VCaP (cell line): ENCODE results near the gene ANP32B.

Experiments used
- H3K27ac ChIP-seq: fragments of 450-650 bp; 2 replicates; pipeline ENCODE4 v1.5.1; 2017
- CTCF ChIP-seq: fragments of 450-650 bp; conservative IDR thresholded peaks from 2 replicates; pipeline ENCODE4 v1.5.1; 2017; ENCODE audit warnings: mild to moderate bottlenecking, moderate library complexity

ANP32B gene

GRCh38 chr9:97982683-97983588, at the start of gene ANP32B:
Gene ANP32B, plus strand, starts transcription at chr9:97983341. Its CDS starts 215 bp downstream, at chr9:97983556.
- H3K27ac ChIP-seq: peak within 1 kb of the TSS; percentile 97
- TF ChIP-seq CTCF: peak; percentile 97

- no peak overlapping the region for H3K27ac ChIP-seq
- no peak for TF ChIP-seq CTCF
Observed at GRCh38 chr9:97934321-97935115, 48.6 kb upstream of the ANP32B start.

GRCh38 chr9:97935276-97935675, 47.9 kb upstream of the ANP32B start:
- H3K27ac ChIP-seq: no peak overlapping the region
- TF ChIP-seq CTCF: no peak

- H3K27ac ChIP-seq: no peak overlapping the region
- no peak for TF ChIP-seq CTCF
Observed at GRCh38 chr9:97936998-97937397, 46.1 kb upstream of the ANP32B start.

GRCh38 chr9:97938081-97938644, 45.0 kb upstream of the ANP32B start, which contains the start of gene HEMGN:
Gene HEMGN, minus strand, starts transcription at chr9:97938172. Its CDS starts 36 bp downstream, at chr9:97938136.
- no peak for TF ChIP-seq CTCF
- no peak within 1 kb of the TSS for H3K27ac ChIP-seq

DNA sequence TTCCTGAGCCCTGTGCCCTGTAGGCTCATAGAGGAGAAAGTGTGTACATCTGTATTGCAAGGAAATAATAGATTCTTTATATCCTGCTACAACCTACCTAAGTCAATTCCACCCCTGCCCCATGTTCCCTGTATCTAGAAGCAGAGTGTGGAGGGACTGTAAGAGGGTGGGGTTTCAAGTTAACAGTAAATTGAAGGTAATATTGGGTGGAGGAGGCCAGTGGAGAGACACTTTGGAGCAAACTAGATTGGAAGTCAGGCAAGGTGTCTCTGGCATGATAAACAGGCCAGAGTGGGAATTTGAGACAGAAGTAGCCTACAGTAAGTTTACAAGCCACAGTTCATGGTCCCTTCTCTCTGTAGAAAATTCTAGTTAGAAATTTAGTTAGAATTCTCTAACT, 42.9 kb upstream of the ANP32B start:
- TF ChIP-seq CTCF: no peak
- H3K27ac ChIP-seq: no peak overlapping the region

- TF ChIP-seq CTCF: no peak
Observed at GRCh38 chr9:97940741-97941140, 42.4 kb upstream of the ANP32B start.

More at GRCh38 chr9:97940741-97941140, 42.4 kb upstream of the ANP32B start:
- H3K27ac ChIP-seq: no peak overlapping the region
